Duodenal mucosa (tissue), 2 donors: ENCODE data around the gene DIO3.

Source experiments
- H3K27ac ChIP-seq: one replicate; pipeline ENCODE4 v1.7.0; 2013; ENCODE audit warnings: low read depth, low read length
- H3K27me3 ChIP-seq, 2 donors: one replicate each; pipeline ENCODE4 v1.7.0; 2013; ENCODE audit warnings: low read length in 2 of 2, control low read depth in 1 of 2; ENCODE audit not compliant: insufficient read depth in 2 of 2, control insufficient read depth in 1 of 2
- H3K36me3 ChIP-seq, 2 donors: one replicate each; pipeline ENCODE4 v1.7.0; 2013; ENCODE audit warnings: low read length in 2 of 2, control low read depth in 1 of 2; ENCODE audit not compliant: insufficient read depth in 2 of 2, control insufficient read depth in 1 of 2
- H3K4me1 ChIP-seq, 2 donors: one replicate each; pipeline ENCODE4 v1.7.0; 2013; ENCODE audit warnings: low read length in 2 of 2, control low read depth in 1 of 2; ENCODE audit not compliant: insufficient read depth in 2 of 2, control insufficient read depth in 1 of 2
- H3K4me3 ChIP-seq, 2 donors: one replicate each; pipeline ENCODE4 v1.7.0; 2013; ENCODE audit warnings: low read length in 2 of 2, low read depth in 1 of 2
- H3K9ac ChIP-seq, 2 donors: one replicate each; pipeline ENCODE4 v1.7.0; 2013; ENCODE audit warnings: low read length in 2 of 2, low read depth in 1 of 2
- H3K9me3 ChIP-seq, 2 donors: one replicate each; pipeline ENCODE4 v1.7.0; 2013; ENCODE audit warnings: low read length in 2 of 2, control low read depth in 1 of 2; ENCODE audit not compliant: control insufficient read depth in 1 of 2

The DIO3 gene

DNA sequence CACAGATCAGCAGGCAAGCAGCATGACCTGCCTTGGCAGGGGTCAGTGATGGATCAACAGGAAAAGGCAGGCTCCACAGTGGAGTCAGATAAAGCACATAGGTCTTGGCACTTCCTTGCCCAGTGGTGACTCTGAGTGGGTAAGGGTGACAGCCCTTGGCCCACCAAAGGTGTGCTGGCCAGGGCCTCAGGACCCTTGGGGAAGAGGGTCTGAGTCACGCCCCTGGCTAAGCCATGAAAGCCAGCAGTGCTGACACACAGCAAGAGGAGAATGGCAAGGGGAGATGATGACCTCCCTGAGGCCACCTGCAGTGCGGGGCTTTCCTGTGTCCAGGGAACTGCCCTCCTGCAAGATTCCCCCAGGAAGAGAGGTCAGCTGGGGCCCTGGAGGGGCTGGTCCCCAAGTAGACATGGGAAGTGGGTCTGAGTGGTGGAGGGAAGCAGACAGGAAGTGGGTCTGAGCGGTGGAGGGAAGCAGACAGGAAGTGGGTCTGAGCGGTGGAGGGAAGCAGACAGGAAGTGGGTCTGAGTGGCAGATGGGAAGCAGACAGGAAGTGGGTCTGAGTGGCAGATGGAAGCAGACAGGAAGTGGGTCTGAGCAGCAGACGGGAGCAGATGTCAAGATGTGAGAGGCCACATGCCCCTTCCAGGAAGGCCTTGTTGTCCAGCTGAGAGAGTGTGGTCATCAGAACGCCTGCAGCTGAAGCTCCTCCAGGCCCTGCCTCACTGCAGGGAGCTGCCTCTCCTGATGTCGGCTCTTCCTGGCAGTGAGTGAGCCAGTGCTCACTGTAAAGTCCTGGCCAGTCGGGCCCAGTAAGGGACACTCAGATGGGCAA lies 34.8 kb downstream of the DIO3 start:
- Histone ChIP-seq H3K27ac (no peak overlapping the region), H3K27me3 (no peaks in the 10 kb centered on the region), H3K36me3 (no peaks in the 10 kb centered on the region), H3K9me3 (no peaks in the 10 kb centered on the region), H3K4me1 (peaks cover 6% of the 10 kb centered on the region in 2 donors), H3K4me3 (no peak overlapping the region), H3K9ac (no peak overlapping the region)

- Histone ChIP-seq H3K27me3 (no peaks in the 10 kb centered on the region), H3K9me3 (no peaks in the 10 kb centered on the region), H3K4me3 (no peak overlapping the region), H3K4me1 (peaks cover 6% of the 10 kb centered on the region in 2 donors), H3K27ac (no peak overlapping the region), H3K36me3 (no peaks in the 10 kb centered on the region), H3K9ac (no peak overlapping the region)
These were observed 35.4 kb downstream of the DIO3 start for GRCh38 chr14:101596742-101597141.

GRCh38 chr14:101598159-101598558 lies 36.9 kb downstream of the DIO3 start:
- Histone ChIP-seq H3K9me3 (no peaks in the 10 kb centered on the region), H3K9ac (no peak overlapping the region), H3K27ac (no peak overlapping the region), H3K27me3 (no peaks in the 10 kb centered on the region), H3K4me1 (peaks cover 6% of the 10 kb centered on the region in 2 donors), H3K36me3 (no peaks in the 10 kb centered on the region), H3K4me3 (no peak overlapping the region)

DNA sequence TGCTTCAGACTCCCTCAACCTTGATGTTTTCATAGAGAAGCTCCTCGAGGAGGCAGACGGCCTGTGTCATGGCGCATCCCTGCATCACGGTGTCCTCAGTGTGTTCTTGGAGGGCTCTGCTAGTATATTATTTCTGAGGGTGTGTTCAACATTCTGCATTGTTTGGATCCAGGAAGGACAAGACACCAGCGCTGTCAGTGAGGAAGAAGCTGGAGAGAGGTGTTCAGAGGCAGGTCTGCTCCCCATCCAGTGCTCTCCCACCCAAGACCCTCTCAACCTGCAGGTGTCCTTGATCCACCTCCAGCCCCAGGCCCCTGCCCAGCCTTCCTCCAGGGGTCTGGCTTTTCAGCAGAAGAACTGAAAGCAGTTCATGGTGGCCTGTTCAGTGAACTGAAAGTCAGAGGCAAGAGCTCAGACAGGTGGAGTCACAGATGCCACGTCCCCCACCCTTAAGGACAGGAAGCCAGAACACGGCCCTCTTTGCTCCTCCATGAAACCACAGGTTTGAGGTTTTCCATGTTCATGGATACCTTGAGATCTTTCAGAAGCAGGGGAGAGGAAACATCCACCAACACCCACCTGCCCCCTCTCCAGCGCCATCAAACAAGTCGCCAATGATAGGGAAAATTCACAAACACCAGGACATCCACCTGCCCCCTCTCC lies 37.4 kb downstream of the DIO3 start:
- Histone ChIP-seq H3K9me3 (no peaks in the 10 kb centered on the region), H3K4me1 (peaks cover 6% of the 10 kb centered on the region in 2 donors), H3K36me3 (no peaks in the 10 kb centered on the region), H3K27ac (no peak overlapping the region), H3K27me3 (no peaks in the 10 kb centered on the region), H3K4me3 (no peak overlapping the region), H3K9ac (no peak overlapping the region)

GRCh38 chr14:101599234-101599885 lies 38.1 kb downstream of the DIO3 start:
- Histone ChIP-seq H3K9ac (no peak overlapping the region), H3K36me3 (no peaks in the 10 kb centered on the region), H3K9me3 (no peaks in the 10 kb centered on the region), H3K27ac (no peak overlapping the region), H3K4me1 (peaks cover 6% of the 10 kb centered on the region in 2 donors), H3K27me3 (no peaks in the 10 kb centered on the region), H3K4me3 (no peak overlapping the region)

DNA sequence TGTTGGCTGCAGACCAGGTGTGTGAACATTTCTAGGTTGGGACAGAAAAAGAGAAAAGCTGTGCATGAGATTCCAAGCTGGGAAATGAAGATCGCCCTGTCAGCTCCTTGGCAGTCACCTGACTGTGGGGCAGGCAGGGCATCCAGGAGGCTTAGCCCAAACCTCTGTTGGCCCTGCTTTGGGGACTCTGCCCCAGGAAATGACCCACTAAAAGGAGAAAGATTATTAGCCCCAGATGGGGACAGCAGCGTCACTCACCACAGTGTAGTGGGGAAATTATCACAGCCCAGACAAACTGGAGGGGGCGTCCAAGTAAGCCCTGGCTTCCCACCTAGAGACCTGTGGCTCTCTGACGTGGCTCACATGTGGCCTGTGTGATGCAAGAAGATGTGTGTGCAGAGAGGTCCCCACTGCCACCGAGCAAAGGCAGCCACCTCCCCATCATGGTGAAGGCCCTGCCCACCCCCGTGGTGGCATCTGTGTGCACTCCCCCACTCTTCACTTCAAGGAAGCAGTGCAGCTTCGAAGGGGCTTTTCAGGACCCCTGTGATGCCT lies 39.1 kb downstream of the DIO3 start:
- Histone ChIP-seq H3K27me3 (no peaks in the 10 kb centered on the region), H3K27ac (no peak overlapping the region), H3K9ac (no peak overlapping the region), H3K9me3 (no peaks in the 10 kb centered on the region), H3K4me1 (peaks cover 6% of the 10 kb centered on the region in 2 donors), H3K36me3 (no peaks in the 10 kb centered on the region), H3K4me3 (no peak overlapping the region)

DNA sequence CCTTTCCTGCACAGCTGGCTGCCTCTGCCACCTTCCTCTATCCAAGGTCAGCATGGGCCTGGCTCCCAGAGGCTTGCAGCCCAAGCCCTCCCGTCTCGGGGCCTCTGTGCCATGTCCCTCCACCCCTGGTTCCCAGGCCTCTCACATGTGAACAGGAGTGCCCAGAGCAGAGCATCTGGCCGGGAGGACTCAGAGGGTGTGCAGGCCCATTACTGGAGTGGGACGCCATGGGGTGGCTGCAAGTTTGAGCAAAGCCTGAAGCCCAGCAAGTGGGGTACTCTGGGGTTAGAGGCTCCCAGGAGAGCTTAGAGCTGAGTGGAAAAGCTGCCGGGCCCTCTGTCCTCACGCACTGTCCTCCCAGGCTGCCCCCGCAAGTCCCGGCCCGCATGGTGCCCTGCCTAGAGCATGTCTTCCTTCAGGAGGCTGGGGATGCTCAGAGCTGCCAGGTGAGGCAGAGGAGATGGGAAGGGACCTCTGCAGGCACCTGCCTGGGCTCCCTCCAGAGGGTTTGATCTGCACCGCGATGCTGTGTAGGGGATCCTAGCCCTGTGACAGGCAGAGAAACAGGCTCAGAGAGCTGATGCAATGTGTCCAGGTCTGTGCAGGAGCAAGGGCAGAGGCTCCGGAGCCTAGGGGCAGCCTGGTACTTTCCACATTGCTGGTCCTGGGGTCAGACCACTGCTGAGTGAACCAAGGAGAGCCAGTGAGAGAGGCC lies 39.8 kb downstream of the DIO3 start:
- no peaks in the 10 kb centered on the region for H3K27me3 ChIP-seq
- no peak overlapping the region for H3K4me3 ChIP-seq
- H3K36me3 ChIP-seq: no peaks in the 10 kb centered on the region
- H3K27ac ChIP-seq: no peak overlapping the region
- H3K9ac ChIP-seq: no peak overlapping the region
- peaks cover 6% of the 10 kb centered on the region in 2 donors for H3K4me1 ChIP-seq
- no peaks in the 10 kb centered on the region for H3K9me3 ChIP-seq

DNA sequence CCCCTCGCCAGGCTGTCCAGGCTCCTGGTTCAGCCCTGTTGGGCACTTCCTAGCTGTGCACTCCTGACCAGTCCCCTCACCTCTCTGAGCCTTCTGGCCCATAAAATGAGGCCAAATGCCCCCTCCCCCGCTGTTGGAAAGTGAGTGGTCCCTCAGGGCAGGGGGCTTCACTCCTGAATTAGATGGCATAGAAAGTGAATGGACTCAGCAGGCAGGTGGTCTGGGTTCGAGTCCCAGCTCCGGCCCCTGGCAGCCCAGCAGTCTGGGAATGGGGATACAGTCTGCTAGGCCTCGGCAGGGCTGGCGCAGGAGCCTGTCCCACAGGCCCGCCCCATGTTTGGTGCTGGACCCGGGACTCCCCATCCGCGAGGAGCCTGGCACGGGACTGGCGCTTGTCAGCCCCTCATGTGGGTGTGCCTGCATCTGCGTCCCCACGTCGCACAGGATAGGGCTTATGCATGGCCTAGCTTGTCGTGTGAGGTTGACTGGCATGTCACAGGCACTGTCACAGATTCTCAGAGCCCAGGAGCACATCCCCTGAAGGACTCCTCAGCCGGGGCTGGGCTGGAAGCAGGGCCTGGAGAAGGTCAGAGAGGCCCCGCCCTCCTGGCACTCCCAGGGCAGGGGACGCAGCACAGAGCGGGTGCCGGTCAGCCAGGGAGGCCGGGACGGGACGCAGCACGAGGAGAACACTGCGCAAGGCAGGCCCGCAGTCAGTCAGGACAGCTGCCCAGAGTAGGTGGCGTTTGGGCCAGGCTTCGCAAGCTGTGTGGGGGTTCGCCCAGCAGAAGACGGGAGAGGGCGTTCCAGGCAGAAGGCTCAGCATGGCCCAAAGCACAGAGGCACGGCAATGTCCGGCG lies 40.5 kb downstream of the DIO3 start:
- H3K4me3 ChIP-seq: no peak overlapping the region

DNA sequence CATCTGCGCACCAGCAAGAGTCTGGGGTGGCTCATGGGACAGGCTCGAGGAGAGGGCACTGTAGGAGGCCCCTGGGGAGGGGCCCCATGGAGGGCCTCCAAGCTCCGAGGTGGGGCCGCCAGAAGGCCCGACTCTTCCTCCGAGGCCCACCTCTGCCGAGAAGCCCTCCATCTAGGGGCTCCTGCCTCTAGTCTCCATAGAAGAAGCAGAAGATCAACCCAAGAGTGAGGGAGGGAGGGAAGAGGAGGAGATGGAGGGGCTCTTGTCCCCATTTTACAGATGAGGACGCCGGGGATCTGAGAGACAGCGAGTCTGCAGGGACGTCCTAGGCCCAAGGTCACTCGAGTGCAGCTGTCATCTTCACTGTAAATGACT lies 41.2 kb downstream of the DIO3 start:
- H3K4me1 ChIP-seq: no peaks in the 10 kb centered on the region
- H3K9ac ChIP-seq: no peak overlapping the region
- no peaks in the 10 kb centered on the region for H3K36me3 ChIP-seq
- no peak overlapping the region for H3K27ac ChIP-seq
- H3K4me3 ChIP-seq: no peak overlapping the region
- H3K9me3 ChIP-seq: no peaks in the 10 kb centered on the region
- no peaks in the 10 kb centered on the region for H3K27me3 ChIP-seq

More for the DNA sequence above, 40.5 kb downstream of the DIO3 start:
- Histone ChIP-seq H3K27ac (no peak overlapping the region), H3K27me3 (no peaks in the 10 kb centered on the region), H3K36me3 (no peaks in the 10 kb centered on the region), H3K9ac (no peak overlapping the region), H3K4me1 (peaks cover 0 to 1% of the 10 kb centered on the region in 2 donors), H3K9me3 (no peaks in the 10 kb centered on the region)
